HG03442 (cell line): Measurements from ENCODE around the gene KCNH2.

Experiments
- ATAC-seq: cut with Tn5 transposase; IDR thresholded peaks from one replicate; pipeline ENCODE4 v1.9.1; 2021; ENCODE audit warnings: mild to moderate bottlenecking, moderate library complexity; ENCODE audit not compliant: unreplicated experiment

The KCNH2 gene

GRCh38 chr7:150976529-150977381 lies 1.4 kb downstream of the KCNH2 start:
- ATAC-seq = no peak

GRCh38 chr7:150975536-150976319 lies 2.4 kb downstream of the KCNH2 start:
- no peak for ATAC-seq

- ATAC-seq = peak; percentile 36
Measured at GRCh38 chr7:150974468-150975391, 3.4 kb downstream of the KCNH2 start.

- no peak for ATAC-seq
Measured at GRCh38 chr7:150973571-150974451, 4.3 kb downstream of the KCNH2 start.

GRCh38 chr7:150972741-150973140 lies 5.4 kb downstream of the KCNH2 start:
- ATAC-seq = no peak

GRCh38 chr7:150972023-150972468 lies 6.1 kb downstream of the KCNH2 start:
- no peak for ATAC-seq

- ATAC-seq = no peak
Measured at GRCh38 chr7:150971242-150972022, 6.7 kb downstream of the KCNH2 start.

- ATAC-seq = no peak
Measured at GRCh38 chr7:150970424-150970823, 7.7 kb downstream of the KCNH2 start.

- ATAC-seq = no peak
Measured at GRCh38 chr7:150969475-150969874, 8.6 kb downstream of the KCNH2 start.

GRCh38 chr7:150968734-150969372 lies 9.3 kb downstream of the KCNH2 start:
- ATAC-seq = no peak

- ATAC-seq = no peak
Measured at GRCh38 chr7:150968056-150968733, 9.9 kb downstream of the KCNH2 start.

- no peak for ATAC-seq
Measured at GRCh38 chr7:150967349-150967748, 10.8 kb downstream of the KCNH2 start.

- no peak for ATAC-seq
Measured at GRCh38 chr7:150966002-150966401, 12.1 kb downstream of the KCNH2 start.

- ATAC-seq = no peak
Measured at GRCh38 chr7:150965273-150965830, 12.8 kb downstream of the KCNH2 start.

- no peak for ATAC-seq
Measured at GRCh38 chr7:150964593-150965111, 13.5 kb downstream of the KCNH2 start.

GRCh38 chr7:150963707-150964559 lies 14.2 kb downstream of the KCNH2 start:
- ATAC-seq = no peak
